Stimulated activated naive CD4-positive, alpha-beta T cell treated with Interleukin-2 at 50 U/mL for 16 hours (primary cell): ENCODE results near the gene XRN1.

Experiments used
- DNase-seq: peaks from one replicate; lab custom pipeline; 2025; lab: John Stamatoyannopoulos, UW

XRN1 gene

DNA sequence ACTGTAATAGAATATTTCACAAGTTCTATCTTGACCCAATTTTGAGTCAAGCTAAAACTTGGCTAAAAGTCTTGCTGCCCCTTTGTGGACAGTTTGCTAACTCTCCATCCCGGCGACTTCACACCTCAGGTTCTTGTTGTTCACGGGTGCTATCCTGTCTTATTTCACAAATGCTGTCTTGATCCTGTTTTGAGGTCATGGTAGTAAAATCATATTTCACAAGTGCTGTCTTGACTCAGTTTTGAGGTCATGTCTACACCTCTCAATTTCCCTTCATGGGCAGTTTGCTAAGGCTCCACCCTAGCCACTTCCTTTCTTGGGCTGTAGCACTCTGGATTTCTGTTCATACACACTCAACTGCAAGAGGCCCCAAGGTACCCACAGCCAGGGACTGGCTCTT is 177.4 kb downstream of the XRN1 start:
- peak; percentile 1 for DNase-seq

- no peak for DNase-seq
Measured at GRCh38 chr3:142269767-142270166, 178.1 kb downstream of the XRN1 start.

GRCh38 chr3:142268426-142268825 is 179.4 kb downstream of the XRN1 start:
- DNase-seq = no peak

GRCh38 chr3:142267269-142267668 is 180.6 kb downstream of the XRN1 start:
- no peak for DNase-seq

DNA sequence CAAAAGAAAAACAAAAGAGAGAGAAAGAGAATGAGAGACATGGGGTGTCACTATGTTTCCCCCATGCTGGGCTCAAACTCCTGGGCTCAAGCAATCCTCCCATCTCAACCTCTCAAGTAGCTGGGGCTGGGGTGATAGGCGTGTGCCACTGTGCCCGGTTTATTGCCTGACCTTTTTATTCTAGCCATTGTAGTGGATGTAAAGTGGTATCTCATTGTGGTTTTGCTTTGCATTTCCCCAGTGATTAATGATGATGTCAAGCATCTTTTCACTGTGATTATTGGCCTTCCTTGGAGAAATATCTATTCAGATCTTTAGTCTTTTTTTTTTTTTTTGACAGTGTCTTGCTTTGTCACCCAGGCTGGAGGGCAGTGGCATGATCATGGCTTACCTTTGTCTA is 184.7 kb downstream of the XRN1 start:
- DNase-seq = no peak

DNA sequence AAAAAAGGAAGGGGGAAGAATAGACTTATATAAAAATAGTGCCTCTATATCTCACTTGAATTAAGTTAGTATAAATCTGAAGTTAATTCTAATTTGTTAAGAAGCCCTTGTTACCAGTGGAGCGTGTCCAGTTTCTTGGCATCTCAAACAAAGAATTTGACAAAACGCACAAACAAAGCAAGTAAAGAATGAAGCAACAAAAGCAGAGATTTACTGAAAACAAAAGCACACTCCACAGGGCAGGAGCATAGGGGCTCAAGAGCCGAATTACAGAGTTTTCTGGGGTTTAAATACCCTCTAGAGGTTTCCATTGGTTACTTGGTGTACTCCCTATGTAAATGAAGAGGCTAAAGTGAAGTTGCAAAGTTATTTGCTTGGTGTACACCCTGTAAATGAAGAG is 188.5 kb downstream of the XRN1 start:
- no peak for DNase-seq

- DNase-seq = no peak
Measured at GRCh38 chr3:142256712-142257333, 191.0 kb downstream of the XRN1 start.
